K562 (cell line): Measurements from ENCODE around the gene TFEB. TPM values are rescaled to one million over a fixed set of nuclear protein-coding genes. Genes with fewer than 3 reads are reported as not detected.
A peak's percentile ranks its signal among the peaks of the same experiment; 100 is the strongest.

Source experiments
- ATF1 ChIP-seq, 2 experiments: fragments of 450-650 bp in 1 of 2; IDR thresholded peaks; 2 replicates each; pipeline ENCODE4 v1.6.1; 2016; ENCODE audit warnings: missing compliant biosample characterization in 1 of 2, missing genetic modification characterization in 1 of 2
- ATF2 ChIP-seq: sonication (generic); formaldehyde crosslinking; IDR thresholded peaks from 2 replicates; pipeline ENCODE4 v1.8.1; 2022; ENCODE audit warnings: missing genetic modification reagents
- ATF3 ChIP-seq, 2 experiments: fragments of 450-650 bp in 1 of 2; sonication (generic) in 1 of 2; formaldehyde crosslinking in 1 of 2; IDR thresholded peaks in 1 of 2; conservative IDR thresholded peaks in 1 of 2; 2 replicates each; pipeline versions ENCODE4 v1.6.1 to v1.8.1; 2016 to 2023; ENCODE audit warnings: mild to moderate bottlenecking in 2 of 2, moderate library complexity in 2 of 2, inconsistent platforms in 1 of 2, missing genetic modification reagents in 1 of 2
- C11orf30 ChIP-seq: fragments of 450-650 bp; IDR thresholded peaks from 2 replicates; pipeline ENCODE4 v1.6.1; 2016; ENCODE audit warnings: low read depth, mild to moderate bottlenecking
- CBX1 ChIP-seq: sonication (generic); IDR thresholded peaks from 2 replicates; pipeline ENCODE4 v1.6.1; 2016; ENCODE audit warnings: antibody characterized with exemption, low read depth, mild to moderate bottlenecking
- GABPB2 ChIP-seq: fragments of 250-450 bp; sonication (Bioruptor Pico); conservative IDR thresholded peaks from 2 replicates; pipeline ENCODE4 v1.5.1; 2021; ENCODE audit warnings: mild to moderate bottlenecking
- GTF2A2 ChIP-seq: IDR thresholded peaks from 2 replicates; pipeline ENCODE4 v1.6.1; 2016; ENCODE audit warnings: mild to moderate bottlenecking, missing genetic modification characterization, missing compliant biosample characterization
- GTF2E2 ChIP-seq: fragments of 200-800 bp; sonication (Bioruptor generic); IDR thresholded peaks from 2 replicates; pipeline ENCODE4 v1.6.1; 2016; ENCODE audit warnings: missing genetic modification characterization, missing compliant biosample characterization
- HMG20A ChIP-seq: fragments of 450-650 bp; formaldehyde crosslinking; conservative IDR thresholded peaks from 2 replicates; pipeline ENCODE4 v1.4.0; 2020; ENCODE audit warnings: mild to moderate bottlenecking, mixed read lengths
- JUNB ChIP-seq: fragments of 450-650 bp; formaldehyde crosslinking; conservative IDR thresholded peaks from 2 replicates; pipeline ENCODE4 v1.4.0; 2020; ENCODE audit warnings: mild to moderate bottlenecking
- NFRKB ChIP-seq: fragments of 450-650 bp; IDR thresholded peaks from 2 replicates; pipeline ENCODE4 v1.6.1; 2016; ENCODE audit warnings: low read depth
- RB1 ChIP-seq: fragments of 450-650 bp; IDR thresholded peaks from 2 replicates; pipeline ENCODE4 v1.6.1; 2017; ENCODE audit warnings: low read depth, mild to moderate bottlenecking
- RBM25 ChIP-seq: fragments of 200-400 bp; formaldehyde crosslinking; IDR thresholded peaks from 2 replicates; pipeline ENCODE4 v1.6.1; 2018; ENCODE audit warnings: low read length, low read depth, moderate library complexity; ENCODE audit not compliant: severe bottlenecking
- SIRT6 ChIP-seq: IDR thresholded peaks from one replicate; pipeline ENCODE4 v1.6.1; 2012; ENCODE audit warnings: low read depth, mild to moderate bottlenecking, control low read depth, inconsistent platforms, low read length, moderate library complexity
- SPI1 ChIP-seq: IDR thresholded peaks from 2 replicates; pipeline ENCODE4 v1.6.1; 2011; ENCODE audit warnings: low read depth, low read length, control low read depth, borderline replicate concordance
- TSHZ1 ChIP-seq: fragments of 250-450 bp; sonication (Bioruptor Pico); IDR thresholded peaks from 2 replicates; pipeline ENCODE4 v1.4.0; 2020; ENCODE audit warnings: mild to moderate bottlenecking, moderate library complexity
- ZBTB34 ChIP-seq: fragments of 250-450 bp; sonication (Bioruptor Pico); IDR thresholded peaks from 2 replicates; pipeline ENCODE4 v1.8.0; 2021; ENCODE audit warnings: mild to moderate bottlenecking, moderate library complexity
- ZNF121 ChIP-seq: sonication (generic); formaldehyde crosslinking; conservative IDR thresholded peaks from 2 replicates; pipeline ENCODE4 v1.8.0; 2022; ENCODE audit warnings: missing genetic modification reagents
- ZNF184 ChIP-seq: sonication (generic); formaldehyde crosslinking; IDR thresholded peaks from 2 replicates; pipeline ENCODE4 v1.5.0; 2020; ENCODE audit warnings: missing genetic modification reagents
- ZNF24 ChIP-seq: fragments of 450-650 bp; IDR thresholded peaks from 2 replicates; pipeline ENCODE4 v1.6.1; 2016
- ZNF311 ChIP-seq: fragments of 250-450 bp; sonication (Bioruptor Pico); IDR thresholded peaks from 2 replicates; pipeline ENCODE4 v1.4.0; 2020; ENCODE audit warnings: mild to moderate bottlenecking, moderate library complexity
- ZNF76 ChIP-seq: fragments of 250-450 bp; sonication (Bioruptor Pico); IDR thresholded peaks from 2 replicates; pipeline ENCODE4 v1.4.0; 2020; ENCODE audit warnings: mild to moderate bottlenecking, moderate library complexity, borderline replicate concordance
- polyA plus RNA-seq, 8 experiments: library from polyadenylated mRNA; depleted of rRNA in 4 of 8; stranded (reverse) in 5 of 8; unstranded in 3 of 8; fragments of >200 nt; fragmentation: Nextera tagmentation in 2 of 8; fragmentation: Illumina TruSeq in 1 of 8; extraction: Ambion mirVana in 2 of 8; extraction: Trizol in 1 of 8; gene quantifications; 2 replicates each; pipeline versions ENCODE4 v1.2.1 to v1.2.3, GENCODE V29; 2011 to 2014; ENCODE audit warnings: inconsistent platforms in 1 of 8, missing spikeins in 1 of 8
- total RNA-seq, 7 experiments: library from RNA; depleted of rRNA in 6 of 7; stranded (reverse); fragments of >200 nt in 6 of 7; fragmentation: Illumina TruSeq in 2 of 7; extraction: Trizol in 2 of 7; gene quantifications; 2 replicates each; pipeline versions ENCODE4 v1.2.1 to v1.2.3, GENCODE V29; 2011 to 2021; ENCODE audit warnings: low replicate concordance in 1 of 7

The TFEB gene
- total and polyA plus RNA-seq, 9 of the 15 experiments (the other 6 are each of a cell fraction or from before 2014, with no cell fraction given) = 0.04 to 4.7 (median 2.0) TPM

- TF ChIP-seq NFRKB (no peak), GTF2A2 (tag) (no peak), ZNF24 (no peak), GABPB2 (CRISPR knock-in tag) (no peak), SIRT6 (no peak), ZNF311 (CRISPR knock-in tag) (no peak), HMG20A (CRISPR knock-in tag) (no peak), ZNF76 (no peak), GTF2E2 (tag) (no peak), C11orf30 (no peak), ATF2 (CRISPR knock-in tag) (no peak), JUNB (CRISPR knock-in tag) (no peak), CBX1 (no peak), ATF3 (IDR thresholded peaks at IDR 0.05) (peak; percentile 97), ATF3 (CRISPR knock-in tag; conservative IDR thresholded peaks at IDR 0.05) (peak; percentile 44; the same call in 1 of the 2 replicates), ZNF184 (CRISPR knock-in tag) (no peak), SPI1 (no peak), RB1 (0 out of 2 replicates have a peak, but pooled peaks have one; percentile 15), TSHZ1 (CRISPR knock-in tag) (no peak), ATF1 (CRISPR knock-in tag; IDR thresholded peaks at IDR 0.05) (no peak), ATF1 (tag; IDR thresholded peaks at IDR 0.05) (peak; percentile 76), ZNF121 (CRISPR knock-in tag) (no peak), RBM25 (no peak), ZBTB34 (CRISPR knock-in tag) (no peak)
Observed at GRCh38 chr6:41767112-41767833, 31.9 kb upstream of the TFEB start (continued).
